Measurements from ENCODE around the gene VAX1.

VAX1 gene

DNA sequence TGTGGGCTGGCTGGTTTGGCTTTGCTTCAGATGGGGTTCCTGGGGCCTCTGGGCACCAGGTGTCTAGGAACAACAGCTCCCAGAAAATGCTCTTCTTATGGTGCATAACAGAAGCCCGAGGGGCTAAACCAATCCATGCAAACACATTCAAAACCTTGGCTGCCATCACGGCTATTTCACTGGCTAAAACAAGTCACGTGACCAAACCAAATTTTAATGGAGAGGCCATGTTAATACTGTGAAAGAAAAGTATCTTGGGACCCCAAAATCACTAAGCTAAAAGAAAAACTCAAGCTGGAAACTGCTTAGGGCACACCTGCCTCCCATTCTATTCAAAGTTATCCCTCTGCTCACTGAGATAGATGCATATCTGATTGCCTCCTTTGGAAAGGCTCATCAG lies 40.1 kb upstream of the VAX1 start:
- Histone ChIP-seq H2AFZ (ENCODE audit: low read depth, low read length) (no peak overlapping the region), H3K79me2 (ENCODE audit: low read length) (no peaks in the 10 kb centered on the region), H3K27me3 (ENCODE audit: low read depth, low read length) (no peaks in the 10 kb centered on the region), H3K9me3 (ENCODE audit: insufficient read depth, low read length) (no peaks in the 10 kb centered on the region), H3K9ac (ENCODE audit: low read length) (no peak overlapping the region), H3K4me2 (ENCODE audit: low read length) (no peak overlapping the region), H3K27ac (ENCODE audit: low read length) (no peak overlapping the region), H3K4me1 (ENCODE audit: low read length) (0 out of 2 replicates have a peak, but pooled peaks cover 3% of the 10 kb centered on the region), H3K4me3 (ENCODE audit: low read length) (no peak overlapping the region), H3K36me3 (replicated peaks; ENCODE audit: low read depth, low read length) (no peaks in the 10 kb centered on the region), H4K20me1 (ENCODE audit: insufficient read depth, low read length) (no peaks in the 10 kb centered on the region)
- TF ChIP-seq EZH2phosphoT487 (IDR thresholded peaks at IDR 0.05; ENCODE audit: low read depth), result no peak
- TF ChIP-seq, protein P1, sequence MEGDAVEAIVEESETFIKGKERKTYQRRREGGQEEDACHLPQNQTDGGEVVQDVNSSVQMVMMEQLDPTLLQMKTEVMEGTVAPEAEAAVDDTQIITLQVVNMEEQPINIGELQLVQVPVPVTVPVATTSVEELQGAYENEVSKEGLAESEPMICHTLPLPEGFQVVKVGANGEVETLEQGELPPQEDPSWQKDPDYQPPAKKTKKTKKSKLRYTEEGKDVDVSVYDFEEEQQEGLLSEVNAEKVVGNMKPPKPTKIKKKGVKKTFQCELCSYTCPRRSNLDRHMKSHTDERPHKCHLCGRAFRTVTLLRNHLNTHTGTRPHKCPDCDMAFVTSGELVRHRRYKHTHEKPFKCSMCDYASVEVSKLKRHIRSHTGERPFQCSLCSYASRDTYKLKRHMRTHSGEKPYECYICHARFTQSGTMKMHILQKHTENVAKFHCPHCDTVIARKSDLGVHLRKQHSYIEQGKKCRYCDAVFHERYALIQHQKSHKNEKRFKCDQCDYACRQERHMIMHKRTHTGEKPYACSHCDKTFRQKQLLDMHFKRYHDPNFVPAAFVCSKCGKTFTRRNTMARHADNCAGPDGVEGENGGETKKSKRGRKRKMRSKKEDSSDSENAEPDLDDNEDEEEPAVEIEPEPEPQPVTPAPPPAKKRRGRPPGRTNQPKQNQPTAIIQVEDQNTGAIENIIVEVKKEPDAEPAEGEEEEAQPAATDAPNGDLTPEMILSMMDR (IDR thresholded peaks at IDR 0.05; ENCODE audit: low read depth, low read length), result no peak

DNA sequence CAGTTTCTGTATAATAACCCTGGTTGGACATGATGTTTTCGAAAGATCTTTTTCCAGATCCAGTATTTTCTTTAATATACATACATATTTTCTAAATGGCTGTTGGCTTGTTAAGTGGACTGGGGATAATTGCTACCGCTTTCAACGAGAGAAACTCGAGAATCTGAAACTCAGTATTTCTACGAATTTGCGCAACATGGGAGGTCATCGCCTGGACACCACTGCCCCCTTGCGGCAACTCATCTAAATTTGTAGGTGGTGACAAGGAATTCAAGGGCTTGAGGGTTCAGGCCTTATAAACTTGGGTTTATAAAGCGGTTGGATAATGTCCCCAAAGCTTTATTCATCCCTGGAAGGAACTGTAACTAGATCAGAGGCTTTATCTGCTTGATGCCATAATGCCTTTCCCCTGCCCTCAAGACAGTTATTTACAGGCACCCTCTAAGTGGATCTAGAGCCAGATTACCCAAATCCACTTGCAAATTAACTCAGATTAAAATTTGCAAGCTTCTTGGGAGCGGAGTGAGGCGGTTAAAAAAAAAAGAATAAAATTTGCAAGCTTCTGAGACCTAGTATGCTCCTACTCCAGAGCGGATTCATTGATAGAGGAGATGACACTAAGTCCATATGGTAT lies 37.9 kb upstream of the VAX1 start:
- peak overlapping the region; percentile 87 for H3K4me2 ChIP-seq (ENCODE audit: low read length)
- no peak overlapping the region for H3K27ac ChIP-seq (ENCODE audit: low read length)
- TF ChIP-seq, protein P1 (IDR thresholded peaks at IDR 0.05; ENCODE audit: low read depth, low read length), result peak; percentile 59
- TF ChIP-seq EZH2phosphoT487 (IDR thresholded peaks at IDR 0.05; ENCODE audit: low read depth), result no peak
- H4K20me1 ChIP-seq (ENCODE audit: insufficient read depth, low read length), result no peaks in the 10 kb centered on the region
- H3K4me3 ChIP-seq (ENCODE audit: low read length), result peak overlapping the region; percentile 73
- H3K4me1 ChIP-seq (ENCODE audit: low read length), result 0 out of 2 replicates have a peak, but pooled peaks cover 3% of the 10 kb centered on the region
- H3K9ac ChIP-seq (ENCODE audit: low read length), result no peak overlapping the region
- H3K9me3 ChIP-seq (ENCODE audit: insufficient read depth, low read length), result no peaks in the 10 kb centered on the region
- H3K36me3 ChIP-seq (replicated peaks; ENCODE audit: low read depth, low read length), result no peaks in the 10 kb centered on the region
- H2AFZ ChIP-seq (ENCODE audit: low read depth, low read length), result peak overlapping the region; percentile 10
- 0 out of 2 replicates have a peak, but pooled peaks cover 5% of the 10 kb centered on the region for H3K27me3 ChIP-seq (ENCODE audit: low read depth, low read length)
- H3K79me2 ChIP-seq (ENCODE audit: low read length), result no peaks in the 10 kb centered on the region

DNA sequence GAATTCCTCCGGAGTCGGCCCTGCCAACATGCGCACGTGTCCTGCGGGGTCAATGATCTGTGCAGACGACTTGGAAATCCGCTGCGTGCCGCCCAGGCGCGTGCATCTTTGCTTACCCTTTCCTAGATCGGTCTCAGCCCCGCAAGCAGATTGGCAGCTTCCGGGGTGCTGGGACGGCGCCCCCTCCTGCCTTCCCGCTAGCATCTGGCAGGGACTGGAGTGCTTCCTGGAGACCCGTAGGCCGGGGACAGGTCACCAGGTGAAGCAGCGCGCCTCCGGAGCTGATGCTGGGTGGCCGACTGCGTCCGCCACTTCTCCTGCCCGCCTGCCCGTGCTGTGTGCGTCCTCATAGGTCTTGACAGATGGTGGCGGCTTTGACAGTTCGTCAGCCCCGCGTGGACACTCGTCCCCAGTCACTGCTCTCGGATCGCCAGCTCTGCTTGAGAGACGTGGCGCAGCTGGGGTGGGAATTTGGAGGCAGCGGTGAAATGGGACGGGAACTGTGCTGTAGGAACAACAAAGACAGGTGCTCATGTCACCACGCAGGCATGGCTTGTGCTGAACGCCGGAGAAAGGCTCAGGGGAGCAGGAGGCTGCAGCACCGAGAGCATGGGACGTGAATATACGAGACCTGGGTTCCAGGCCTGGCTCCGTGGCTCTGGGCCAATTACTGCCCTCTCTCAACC lies 37.3 kb upstream of the VAX1 start:
- no peaks in the 10 kb centered on the region for H3K9me3 ChIP-seq (ENCODE audit: insufficient read depth, low read length)
- peak overlapping the region; percentile 87 for H3K4me2 ChIP-seq (ENCODE audit: low read length)
- H2AFZ ChIP-seq (ENCODE audit: low read depth, low read length), result peak overlapping the region; percentile 10
- H3K27ac ChIP-seq (ENCODE audit: low read length), result no peak overlapping the region
- TF ChIP-seq, protein P1 (IDR thresholded peaks at IDR 0.05; ENCODE audit: low read depth, low read length), result no peak
- 0 out of 2 replicates have a peak, but pooled peaks cover 5% of the 10 kb centered on the region for H3K27me3 ChIP-seq (ENCODE audit: low read depth, low read length)
- H4K20me1 ChIP-seq (ENCODE audit: insufficient read depth, low read length), result no peaks in the 10 kb centered on the region
- no peaks in the 10 kb centered on the region for H3K79me2 ChIP-seq (ENCODE audit: low read length)
- no peak overlapping the region for H3K9ac ChIP-seq (ENCODE audit: low read length)
- H3K36me3 ChIP-seq (replicated peaks; ENCODE audit: low read depth, low read length), result no peaks in the 10 kb centered on the region
- peak overlapping the region; percentile 73 for H3K4me3 ChIP-seq (ENCODE audit: low read length)
- 0 out of 2 replicates have a peak, but pooled peaks cover 3% of the 10 kb centered on the region for H3K4me1 ChIP-seq (ENCODE audit: low read length)

DNA sequence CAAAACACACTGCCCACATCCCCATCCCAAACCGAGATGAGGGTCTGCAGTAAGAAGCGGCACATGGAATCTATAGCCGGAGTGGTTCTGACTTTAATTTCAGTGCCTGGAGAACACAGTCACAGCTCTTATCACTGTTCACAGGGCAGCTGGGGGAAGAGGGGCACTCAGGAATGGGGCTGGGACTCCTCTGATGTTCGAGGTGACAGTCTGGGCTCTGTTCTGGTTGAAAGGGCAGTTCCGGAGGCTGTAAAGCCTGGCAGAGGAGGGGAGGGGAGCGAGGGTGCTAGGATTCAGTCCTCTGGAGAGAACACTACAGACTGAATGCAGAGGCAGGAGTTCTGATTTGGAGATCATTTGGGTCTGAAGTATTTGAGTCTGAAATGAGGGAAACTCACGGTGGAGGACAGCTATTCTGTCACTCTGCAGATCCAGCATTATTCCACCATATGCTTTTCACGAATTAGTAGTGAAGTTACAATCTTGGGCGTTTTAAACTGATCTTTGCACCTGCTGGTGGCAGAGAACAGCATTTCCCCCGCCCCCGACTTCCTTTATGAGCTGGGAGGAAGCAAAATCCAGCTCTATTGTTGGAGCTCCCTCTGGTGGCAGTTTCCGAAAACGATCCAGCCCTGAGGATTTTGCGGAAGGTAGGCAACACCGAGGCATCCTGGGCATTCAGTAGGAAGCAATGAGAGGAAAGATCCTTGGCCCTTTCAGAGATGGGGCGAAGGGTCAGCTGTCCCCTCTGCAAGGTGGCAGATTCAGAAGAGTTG lies 36.6 kb upstream of the VAX1 start:
- Histone ChIP-seq H3K27ac (ENCODE audit: low read length) (no peak overlapping the region), H3K4me2 (ENCODE audit: low read length) (peak overlapping the region; percentile 87), H3K4me1 (ENCODE audit: low read length) (0 out of 2 replicates have a peak, but pooled peaks cover 3% of the 10 kb centered on the region), H4K20me1 (ENCODE audit: insufficient read depth, low read length) (no peaks in the 10 kb centered on the region), H3K9ac (ENCODE audit: low read length) (no peak overlapping the region), H3K79me2 (ENCODE audit: low read length) (no peaks in the 10 kb centered on the region), H3K9me3 (ENCODE audit: insufficient read depth, low read length) (no peaks in the 10 kb centered on the region), H3K27me3 (ENCODE audit: low read depth, low read length) (0 out of 2 replicates have a peak, but pooled peaks cover 5% of the 10 kb centered on the region), H3K36me3 (replicated peaks; ENCODE audit: low read depth, low read length) (no peaks in the 10 kb centered on the region), H3K4me3 (ENCODE audit: low read length) (peak overlapping the region; percentile 73), H2AFZ (ENCODE audit: low read depth, low read length) (peak overlapping the region; percentile 81)
- no peak for TF ChIP-seq EZH2phosphoT487 (IDR thresholded peaks at IDR 0.05; ENCODE audit: low read depth)
- TF ChIP-seq, protein P1 (IDR thresholded peaks at IDR 0.05; ENCODE audit: low read depth, low read length), result peak; percentile 69
